ENCODE measurements around the gene CRB3.

DNA sequence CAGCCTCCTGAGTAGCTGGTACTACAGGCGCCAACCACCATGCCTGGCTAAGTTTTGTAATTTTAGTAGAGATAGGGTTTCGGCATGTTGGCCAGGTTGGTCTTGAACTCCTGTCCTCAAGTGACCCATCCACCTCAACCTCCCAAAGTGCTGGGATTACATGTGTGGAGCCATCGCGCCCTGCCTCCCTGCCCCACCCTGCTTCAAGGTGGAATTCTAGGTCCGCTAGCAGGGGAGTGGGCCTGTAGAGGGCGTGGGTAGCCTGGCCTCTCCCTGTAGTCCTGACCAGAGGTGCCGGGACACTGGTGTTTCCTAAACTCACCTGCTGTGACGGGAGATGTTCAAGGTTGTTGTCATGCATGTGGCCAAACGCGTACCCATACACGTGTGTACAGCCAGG lies 30.9 kb upstream of the CRB3 start:
- TF ChIP-seq YY1 (IDR thresholded peaks at IDR 0.05; ENCODE audit: insufficient read depth, insufficient read length) (no peak), SUZ12 (IDR thresholded peaks at IDR 0.05; ENCODE audit: extremely low read depth, insufficient read depth, insufficient read length) (no peak)
